ENCODE measurements around the gene FBXL3.

GRCh38 chr13:76971215-76971614, 55.7 kb downstream of the FBXL3 start:
- TF ChIP-seq POLR2A (IDR thresholded peaks at IDR 0.05; ENCODE audit: extremely low read depth, insufficient read length) (no peak), CTCF (IDR thresholded peaks at IDR 0.05; ENCODE audit: low read depth, low read length) (no peak), MAX (IDR thresholded peaks at IDR 0.05; ENCODE audit: low read depth, low read length) (no peak), MYC (IDR thresholded peaks at IDR 0.05; ENCODE audit: low read depth, low read length) (no peak)

All from NB4 (cell line).